HuH-7 (cell line): ENCODE data around the gene CNGB1.

Source experiments
- DNase-seq: peaks from one replicate; pipeline ENCODE4 v3.0.0; 2011; ENCODE audit warnings: low spot score

Gene CNGB1

DNA sequence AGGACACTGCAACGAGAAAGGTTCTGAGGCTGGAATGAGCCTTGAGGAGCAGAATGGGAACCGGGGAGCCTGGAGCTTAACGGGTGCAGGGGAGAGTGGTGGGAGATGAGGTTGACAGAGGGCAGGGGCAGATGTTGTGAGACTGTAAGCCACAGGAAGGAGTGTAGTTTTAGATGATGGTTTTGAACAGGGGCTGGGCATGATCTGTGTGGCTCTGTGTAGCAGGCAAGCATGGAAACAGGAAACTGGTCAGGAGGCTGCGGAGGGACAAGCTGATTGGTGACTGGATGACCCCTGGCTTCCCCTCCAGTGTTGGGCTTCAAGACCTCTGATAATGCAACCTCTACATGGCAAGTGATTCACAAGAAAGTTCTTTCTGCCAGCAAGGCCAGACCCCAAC lies 1.4 kb upstream of the CNGB1 start:
- DNase-seq: no peak

DNA sequence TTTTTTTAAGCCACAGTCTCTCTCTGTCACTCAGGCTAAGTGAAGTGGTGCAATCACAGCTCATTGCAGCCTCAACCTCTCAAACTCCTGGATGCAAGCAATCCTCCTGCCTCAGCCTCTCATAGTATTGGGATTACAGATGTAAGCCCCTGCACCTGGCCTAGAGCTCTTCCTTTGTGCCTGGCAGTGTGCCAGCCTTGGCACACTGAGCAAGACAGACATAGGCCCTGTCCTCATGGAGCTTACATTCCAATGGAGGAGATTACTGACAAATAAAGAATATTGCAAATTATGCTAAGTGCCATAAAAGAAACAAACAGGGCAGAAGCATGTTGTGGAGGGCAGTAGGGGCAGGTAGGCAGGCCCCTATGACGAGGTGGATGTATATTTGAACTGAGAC lies 920 bp upstream of the CNGB1 start:
- no peak for DNase-seq

DNA sequence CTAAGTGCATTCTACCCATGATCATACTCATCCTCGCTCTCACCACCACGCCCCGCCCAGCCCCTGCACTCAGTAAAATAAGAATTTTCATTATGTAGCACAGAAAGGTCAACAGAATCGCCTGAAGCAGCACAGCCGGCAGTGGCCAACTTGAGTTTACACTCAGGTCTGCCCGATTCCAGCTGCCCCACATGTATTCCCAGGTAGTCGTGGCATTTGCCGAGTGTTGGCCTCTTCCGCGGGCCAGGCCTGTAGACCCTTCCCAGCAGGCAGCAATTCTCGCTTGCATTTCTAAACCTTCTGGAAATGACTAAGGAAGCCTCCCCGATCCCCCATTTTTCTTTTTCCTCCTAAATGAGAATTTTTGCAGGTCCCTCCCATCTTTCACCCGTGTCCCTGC lies 609 bp downstream of the CNGB1 start:
- DNase-seq: no peak

DNA sequence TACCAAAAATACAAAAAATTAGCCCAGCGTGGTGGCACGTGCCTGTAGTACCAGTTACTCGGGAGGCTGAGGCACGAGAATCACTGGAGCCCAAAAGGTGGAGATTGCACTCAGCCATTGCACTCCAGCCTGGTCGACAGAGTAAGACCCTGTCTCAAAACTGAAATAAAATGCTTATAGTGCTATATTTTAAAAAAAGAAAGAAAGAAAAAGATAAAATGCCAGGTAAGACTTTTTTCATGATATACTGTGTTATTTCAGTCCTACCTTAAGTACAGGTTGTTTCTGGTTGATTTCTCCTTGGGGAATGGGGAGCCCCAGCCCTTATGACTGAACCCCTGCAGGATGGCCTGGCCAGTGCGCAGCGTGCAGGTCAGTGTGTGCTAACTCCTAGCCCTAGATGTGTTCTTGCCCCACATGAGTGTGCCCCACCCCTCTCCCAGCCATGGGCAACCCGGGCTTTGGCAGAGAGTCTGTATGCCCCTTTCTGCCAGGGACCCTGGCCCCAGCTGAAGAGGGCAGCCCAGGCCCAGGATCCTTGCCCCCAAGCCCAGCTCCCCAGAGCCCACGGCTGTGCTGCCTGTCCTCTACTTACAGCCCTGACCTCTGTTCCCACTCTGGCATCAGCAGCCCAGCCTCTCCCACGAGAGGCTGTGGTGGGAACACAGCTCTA lies 1.3 kb downstream of the CNGB1 start:
- no peak for DNase-seq

DNA sequence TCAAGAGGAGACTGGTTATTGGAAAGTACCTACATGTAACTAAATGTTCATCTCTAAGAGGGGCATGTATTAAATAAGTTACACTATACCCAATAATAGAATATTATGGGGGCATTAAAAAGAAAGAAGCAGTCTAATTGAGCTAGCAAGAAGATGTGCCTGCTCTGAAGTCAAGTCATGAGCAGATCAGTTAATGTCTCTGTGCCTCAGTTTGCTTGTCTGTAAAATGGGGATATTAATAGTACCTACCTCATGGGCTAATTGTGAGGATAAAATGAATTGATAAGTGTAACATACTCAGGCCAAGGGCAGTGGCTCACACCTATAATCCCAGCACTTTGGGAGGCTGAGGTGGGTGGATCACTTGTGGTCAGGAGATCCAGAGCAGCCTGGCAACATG lies 3.0 kb downstream of the CNGB1 start:
- DNase-seq: no peak

DNA sequence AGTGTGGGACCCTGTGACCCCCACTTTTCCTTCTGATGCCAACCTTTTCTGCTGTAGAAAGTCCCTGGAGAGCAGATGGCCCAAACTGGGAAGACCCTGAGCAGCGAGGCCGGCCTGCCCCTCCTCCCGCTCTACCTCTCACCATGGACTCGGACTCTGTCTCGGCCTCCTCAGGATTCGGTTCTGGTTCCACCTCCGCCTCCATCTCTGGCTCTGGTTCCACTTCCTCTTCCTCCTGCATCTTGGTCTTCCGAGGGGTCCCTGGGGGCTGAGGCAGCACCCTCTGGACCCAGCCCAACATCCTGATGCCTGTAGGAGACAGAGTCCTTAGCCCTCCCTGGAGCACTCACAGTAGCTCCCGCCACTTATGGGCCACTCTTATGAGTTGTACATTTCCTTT lies 3.9 kb downstream of the CNGB1 start:
- DNase-seq: no peak

DNA sequence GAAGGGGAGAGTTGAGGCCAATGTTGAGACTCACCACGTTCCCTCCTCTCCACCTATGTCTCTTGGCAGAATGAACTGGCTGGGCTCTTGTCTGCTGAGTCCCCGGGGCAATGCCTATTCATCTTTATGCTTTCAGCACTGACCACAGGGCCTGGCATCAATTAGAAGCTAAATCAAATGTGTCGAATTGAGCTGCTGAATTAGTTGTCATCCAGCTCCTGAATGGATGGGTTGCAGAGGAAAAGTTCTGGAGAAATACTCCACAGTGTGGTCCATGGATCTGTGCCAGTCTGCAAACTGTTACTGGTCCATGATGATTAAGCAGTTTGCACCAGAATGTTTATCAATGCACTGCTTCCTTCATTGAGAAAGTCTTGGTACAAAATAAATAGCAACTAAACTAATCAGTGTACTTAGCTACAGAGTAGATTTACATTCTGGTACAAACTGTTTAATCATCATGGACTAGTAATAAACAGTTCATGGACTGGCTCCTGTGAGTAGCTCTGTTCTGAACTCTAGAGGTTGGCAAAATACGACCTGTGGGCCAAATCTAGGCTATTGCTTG lies 4.6 kb downstream of the CNGB1 start:
- no peak for DNase-seq

DNA sequence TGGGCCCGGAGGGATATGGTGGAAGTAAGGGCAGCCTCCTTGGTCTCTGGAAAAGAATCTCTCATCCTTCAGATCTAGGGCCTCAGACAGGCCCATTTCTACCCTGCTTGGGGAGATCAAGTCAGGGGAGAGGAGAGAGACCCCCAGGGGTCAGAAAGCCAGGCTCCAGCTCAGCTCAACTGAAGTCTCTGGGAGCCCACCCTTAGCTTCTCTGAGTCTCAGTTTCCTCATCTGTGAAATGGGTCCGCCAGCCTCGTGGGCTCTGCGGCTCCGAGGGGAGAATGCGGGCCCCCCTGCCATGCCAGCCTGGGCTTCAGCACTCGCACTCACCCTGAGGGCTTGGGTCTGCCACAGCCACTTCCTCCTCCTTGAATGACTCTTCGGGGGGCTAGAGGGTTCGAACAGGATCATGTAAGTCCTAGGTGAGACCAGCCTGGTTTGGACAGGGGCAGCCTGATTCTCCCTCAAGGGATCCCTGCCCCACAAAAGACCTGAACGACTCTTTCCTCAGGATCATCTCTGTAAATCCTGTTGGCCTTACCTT lies 6.7 kb downstream of the CNGB1 start:
- DNase-seq: no peak

DNA sequence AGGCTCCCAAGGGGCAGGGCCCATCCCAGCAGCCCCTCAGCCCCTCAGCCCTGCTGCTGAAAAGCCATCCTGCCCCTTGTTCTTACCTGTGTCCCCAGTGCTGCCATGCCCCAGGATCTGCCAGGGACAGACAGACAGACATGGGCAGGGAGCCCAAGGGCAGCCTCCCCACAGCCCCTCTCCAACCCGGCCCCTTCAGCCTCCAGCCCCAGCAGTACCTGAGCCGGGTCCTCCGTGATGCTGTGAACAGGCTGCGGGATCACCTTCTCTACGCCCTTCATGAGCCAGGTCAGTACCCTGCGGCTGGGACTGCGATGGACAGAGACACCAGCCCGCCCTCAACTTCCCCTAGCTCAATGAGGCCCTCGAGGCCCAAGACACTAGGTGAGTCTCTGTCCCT lies 8.2 kb downstream of the CNGB1 start:
- DNase-seq: no peak

DNA sequence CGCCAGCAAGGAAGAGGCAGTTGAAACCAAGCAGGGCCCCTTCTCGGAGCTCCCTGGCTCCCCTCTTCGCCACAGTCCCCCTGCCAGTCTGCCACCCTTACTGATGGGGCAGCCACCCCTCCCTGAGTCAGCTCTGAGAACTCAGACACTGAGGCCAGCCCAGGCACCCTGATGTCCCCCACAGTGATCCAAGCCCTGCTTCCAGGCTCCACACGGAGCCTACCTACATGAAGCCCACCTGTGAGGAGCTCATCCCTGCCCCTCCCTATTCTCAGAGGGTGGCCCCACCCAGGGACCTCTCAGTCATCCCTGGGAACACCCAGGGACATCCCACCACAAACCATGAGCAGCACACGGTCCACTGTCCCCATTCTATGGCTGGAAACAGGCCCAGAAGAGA lies 8.9 kb downstream of the CNGB1 start:
- DNase-seq: no peak

DNA sequence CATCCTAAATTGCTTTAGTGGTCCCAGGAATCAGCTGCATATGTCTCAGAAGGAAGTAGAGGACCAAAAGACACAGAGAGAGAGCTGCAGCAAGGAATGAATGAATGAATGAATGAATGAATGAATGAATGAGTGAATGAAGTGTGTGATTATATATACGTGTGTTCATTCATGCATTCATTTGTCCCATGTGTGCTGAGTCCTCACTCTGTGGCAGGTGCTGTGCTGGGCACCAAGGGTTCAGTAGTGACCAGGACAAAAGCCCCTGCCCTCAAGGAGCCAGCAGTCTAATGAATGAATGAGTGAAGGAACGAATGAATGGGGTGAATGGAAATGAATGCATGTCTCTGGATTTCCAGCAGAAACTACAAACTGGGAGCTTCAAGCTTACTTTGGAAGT lies 9.4 kb downstream of the CNGB1 start:
- DNase-seq: no peak

DNA sequence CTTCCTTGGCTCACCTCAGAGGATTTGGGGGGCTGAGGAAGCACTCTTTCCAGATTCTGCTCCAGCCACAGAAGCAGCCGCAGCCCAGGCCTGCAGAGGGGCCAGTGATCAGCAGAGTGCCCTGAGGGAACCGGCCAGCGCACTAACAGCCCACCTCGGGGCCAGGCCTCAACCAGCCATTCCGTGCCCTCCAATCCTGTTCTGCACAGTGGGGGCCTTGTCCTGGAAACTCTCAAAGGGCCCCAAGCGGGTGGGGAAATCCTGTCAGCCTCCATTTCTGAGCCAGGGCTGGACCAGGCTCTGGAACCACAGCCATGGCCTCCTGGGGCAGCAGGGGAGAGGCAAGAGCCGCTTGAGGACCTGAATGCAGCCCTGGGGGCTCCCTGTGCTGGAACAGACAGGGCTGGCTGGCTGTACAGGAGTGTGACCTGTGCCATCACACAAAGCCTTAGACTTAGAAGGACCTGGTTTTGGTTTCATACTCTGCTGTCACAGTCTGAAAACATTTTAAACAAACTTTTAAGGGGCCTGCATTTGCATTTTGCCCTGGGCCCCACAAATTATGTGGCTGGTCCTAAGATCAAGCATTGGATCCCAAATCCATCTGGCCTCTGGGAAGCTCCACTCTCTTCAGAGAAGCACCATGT lies 10.0 kb downstream of the CNGB1 start:
- DNase-seq: no peak

DNA sequence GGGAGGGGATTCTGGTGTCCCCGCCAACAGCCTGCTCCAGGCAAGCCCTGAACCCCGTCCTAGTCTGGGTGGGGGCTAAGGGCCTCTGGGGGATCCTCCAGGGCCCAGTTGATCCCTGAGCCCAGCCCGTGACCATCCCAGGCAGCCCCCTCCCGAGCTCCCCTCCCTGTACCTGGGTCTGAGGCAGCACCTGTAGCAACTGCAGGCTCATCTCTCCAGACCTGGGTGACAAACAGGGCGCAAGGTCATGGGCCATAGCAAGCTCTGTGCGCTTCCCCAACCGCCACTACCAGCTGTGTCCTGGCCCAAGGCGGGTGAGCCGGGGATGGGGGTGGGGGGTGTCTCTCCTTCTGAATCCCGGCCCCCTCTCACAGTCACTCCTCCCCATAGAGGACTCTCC lies 10.6 kb downstream of the CNGB1 start:
- no peak for DNase-seq

DNA sequence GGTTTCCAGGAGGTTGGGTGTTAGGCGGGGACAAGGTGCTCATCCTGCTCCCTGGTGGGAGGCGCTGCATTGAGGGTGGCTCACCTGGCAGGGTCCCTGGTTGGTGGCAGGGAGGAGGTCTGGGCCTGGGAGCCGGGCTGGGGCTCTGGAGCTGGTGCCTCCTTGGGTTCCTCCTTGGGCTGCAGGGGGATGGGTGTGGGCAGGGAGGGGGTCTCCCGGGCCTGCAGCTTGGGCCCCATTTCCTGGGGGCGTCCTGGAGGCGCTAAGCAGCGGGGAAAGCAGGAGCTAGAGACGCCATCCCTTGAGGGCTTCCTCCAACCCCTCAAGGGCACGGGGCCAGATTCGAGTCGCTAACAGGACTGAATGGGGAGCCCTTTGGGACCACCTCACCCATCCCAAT lies 11.1 kb downstream of the CNGB1 start:
- DNase-seq: no peak

DNA sequence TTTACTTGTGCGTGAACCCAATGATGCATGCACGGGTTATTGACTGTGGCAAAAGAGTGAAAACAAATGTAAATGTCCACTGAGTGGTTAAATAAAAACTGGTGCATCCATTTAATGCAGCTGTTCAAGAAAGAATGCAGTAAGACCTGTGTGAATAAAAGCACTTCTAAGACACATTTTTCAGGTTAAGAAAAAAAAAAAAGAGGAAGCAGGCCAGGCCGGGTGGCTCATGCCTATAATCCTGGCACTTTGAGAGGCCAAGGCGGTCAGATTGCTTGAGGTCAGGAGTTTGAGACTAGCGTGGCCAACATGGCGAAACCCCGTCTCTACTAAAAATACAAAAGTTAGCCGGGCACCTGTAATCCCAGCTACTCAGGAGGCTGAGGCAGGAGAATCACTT lies 11.8 kb downstream of the CNGB1 start:
- no peak for DNase-seq

DNA sequence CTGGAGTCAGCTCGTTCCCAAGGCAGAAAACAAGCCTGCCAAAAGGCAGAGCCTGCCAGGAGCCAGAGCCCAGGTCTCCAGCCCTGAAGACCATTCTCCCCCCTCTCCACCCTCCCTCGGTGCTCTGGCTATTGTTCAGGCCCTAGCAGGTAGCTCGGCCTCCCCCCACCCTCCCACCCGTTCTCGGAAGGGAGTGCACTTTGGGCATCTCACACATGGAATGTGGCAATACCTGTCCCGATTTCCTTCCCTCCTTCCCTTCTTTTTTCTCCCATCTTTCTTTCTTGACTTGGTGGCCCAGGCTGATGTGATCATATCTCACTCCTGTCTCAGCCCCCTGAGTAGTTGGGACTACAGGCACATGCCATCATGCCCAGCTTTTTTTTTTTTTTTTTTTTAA lies 12.4 kb downstream of the CNGB1 start:
- DNase-seq: no peak

DNA sequence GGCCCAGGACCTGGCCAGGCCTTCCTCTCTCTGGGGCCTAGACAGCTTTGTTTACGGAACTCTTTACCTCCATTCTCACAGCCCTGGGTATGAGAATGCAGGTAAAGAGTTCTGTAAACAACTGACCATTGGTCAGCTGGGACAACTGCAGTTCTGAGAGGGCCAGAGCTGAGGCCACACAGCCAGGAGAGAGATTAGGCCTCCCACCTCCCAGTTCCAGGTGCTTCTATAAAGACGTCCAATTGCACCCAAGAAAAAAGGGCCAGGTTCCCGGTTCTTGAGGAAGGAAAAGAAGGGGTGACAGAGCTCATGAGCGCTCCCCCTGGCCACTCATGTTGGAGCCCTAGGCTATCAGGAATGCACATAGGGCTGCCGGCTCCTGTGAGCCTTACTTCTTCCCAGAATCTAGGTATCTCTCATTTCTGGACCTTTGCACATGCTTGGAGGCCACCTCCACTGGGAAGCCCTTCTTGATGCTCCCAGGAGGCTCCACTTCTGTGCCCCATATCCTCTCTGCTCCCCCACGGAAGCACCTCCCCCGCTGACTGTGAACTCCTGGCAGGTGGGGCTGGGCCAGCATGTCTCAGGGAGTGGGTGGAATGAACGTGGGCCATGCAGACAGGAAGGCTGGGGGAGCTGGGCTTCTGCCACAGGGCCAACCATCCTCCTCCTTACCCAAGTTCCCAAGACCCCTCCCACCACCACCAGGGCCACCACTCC lies 13.1 kb downstream of the CNGB1 start:
- DNase-seq: no peak

DNA sequence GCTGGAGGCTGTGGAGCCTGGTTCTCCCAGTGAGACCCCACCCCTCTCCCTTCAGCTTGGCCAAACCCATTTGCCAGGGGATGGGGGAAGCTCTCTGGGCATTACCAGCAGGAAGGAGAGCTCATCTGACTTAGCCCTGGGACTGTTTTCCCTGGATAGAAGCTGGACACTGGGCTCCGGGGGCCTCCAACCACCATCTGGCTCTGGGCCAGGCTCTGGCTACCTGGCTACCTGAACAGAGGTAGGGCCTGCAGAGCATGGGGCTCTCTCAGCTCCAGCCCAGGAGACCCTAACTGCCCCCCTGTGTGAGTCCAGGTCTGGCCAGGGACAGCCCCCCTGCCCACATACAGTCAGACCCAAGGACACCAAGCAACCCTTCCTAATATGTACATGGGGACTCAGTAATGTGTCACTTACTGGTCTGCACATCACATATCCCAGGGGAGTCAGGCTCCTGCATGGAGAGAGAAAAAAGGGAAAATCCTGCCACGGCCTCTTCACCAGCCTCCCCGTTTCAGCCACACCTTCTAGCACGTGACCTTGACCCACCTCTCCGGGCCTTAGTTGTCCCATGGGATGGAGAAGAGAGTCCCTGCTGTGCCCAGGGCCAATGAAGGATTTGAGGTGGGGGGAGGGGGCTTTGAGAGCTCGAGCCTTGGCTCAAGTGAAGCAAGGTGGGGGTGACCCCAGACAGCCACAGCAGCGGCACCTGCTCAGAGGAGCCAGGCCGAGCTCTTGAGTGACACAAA lies 13.8 kb downstream of the CNGB1 start:
- DNase-seq: no peak

DNA sequence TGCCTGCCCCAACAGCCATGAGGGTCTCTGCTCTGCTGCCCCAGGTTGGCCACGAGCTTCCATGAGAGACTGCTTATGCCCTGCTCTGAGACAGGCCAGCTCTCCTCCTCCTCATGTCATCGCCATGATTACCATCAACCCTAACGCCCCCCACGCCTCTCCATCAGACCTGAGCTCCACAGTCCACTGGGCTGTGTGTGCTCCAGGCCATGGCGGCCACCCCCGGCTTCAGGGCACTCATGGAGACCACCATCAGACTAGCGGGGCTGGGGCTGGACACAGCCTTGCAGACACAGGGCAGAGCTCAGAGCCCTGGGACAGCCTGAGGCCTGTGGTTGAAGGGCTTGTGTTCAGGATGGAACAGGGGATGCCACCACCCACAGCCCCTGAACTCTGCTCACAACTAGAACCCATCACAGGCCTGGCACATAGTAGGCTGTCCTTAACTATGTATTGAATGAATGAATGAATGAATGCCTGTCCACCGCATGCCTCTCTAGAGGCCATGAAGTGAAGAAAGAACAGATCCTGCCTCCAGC lies 14.6 kb downstream of the CNGB1 start:
- DNase-seq: no peak

DNA sequence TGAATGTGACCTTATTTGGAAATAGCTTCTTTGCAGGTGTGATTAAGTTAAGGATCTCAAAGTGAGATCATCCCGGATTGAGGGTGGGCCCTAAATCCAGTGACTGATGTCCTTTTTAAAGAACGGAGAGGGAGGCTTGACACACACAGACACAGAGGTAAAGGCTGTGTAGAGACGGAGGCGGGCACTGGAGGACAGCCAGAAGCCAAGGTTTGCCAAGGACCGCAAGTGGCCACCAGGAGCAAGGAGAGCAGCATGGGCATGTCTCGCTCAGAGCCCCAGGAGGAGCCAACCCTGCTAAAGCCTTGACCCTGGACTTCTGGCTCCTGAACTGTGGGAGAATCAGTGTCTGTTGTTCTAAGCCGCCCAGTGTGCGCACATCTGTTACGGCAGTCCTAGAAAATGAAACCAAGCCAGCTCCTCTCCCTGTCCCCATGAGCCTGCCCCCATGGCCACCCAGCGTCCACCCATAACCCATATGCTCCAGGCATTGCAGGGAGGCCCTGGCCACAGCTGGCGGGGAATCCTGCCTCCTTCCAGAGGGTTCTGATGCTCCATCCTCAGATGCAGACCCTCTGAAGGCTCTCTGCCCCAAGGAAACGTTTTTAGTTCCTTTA lies 15.2 kb downstream of the CNGB1 start:
- no peak for DNase-seq

DNA sequence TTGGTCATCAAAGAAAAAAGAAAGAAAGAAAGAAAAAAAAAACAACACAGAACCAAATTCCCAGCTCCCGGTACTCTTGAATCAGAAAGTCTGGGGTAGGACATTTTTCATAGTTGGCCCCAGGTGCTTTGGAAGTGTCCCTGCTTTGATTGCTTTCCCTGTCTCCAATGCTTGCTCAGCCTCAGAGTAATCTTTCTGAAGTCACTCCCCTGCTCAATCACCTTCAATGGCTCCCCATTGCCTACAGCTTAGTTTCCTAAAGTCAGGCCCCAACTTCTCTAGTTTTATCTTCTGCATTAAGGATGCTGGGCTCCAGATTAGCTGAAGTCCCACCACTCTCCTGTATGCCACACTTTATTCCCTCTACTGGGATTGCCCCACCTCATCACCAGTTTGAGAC lies 17.1 kb downstream of the CNGB1 start:
- DNase-seq: no peak

DNA sequence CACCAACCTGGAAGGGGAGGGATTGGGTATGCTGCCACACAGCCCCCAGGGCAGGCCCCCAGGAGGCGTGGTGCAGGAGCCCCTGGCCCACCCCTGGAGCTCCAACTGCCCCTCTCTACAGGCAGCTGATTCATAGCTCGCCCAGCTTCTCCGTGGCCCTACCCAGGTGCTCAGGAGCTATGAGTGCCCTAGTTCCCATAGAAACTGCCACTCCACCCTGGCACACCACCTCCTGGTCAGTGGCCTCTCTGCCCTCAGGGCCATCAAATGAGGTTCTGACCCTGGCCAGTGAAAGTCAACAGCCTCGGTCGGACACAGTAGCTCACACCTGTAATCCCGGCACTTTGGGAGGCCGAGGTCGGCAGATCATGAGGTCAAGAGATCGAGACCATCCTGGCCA lies 18.0 kb downstream of the CNGB1 start:
- DNase-seq: no peak
